GM13977 (cell line): ENCODE measurements around the gene OGFOD1.

ENCODE experiments used
- DNase-seq: peaks from one replicate; pipeline ENCODE4 v3.0.0; 2012; ENCODE audit warnings: low spot score
- CTCF ChIP-seq: IDR thresholded peaks from 2 replicates; pipeline ENCODE4 v1.5.1; 2012; ENCODE audit warnings: mild to moderate bottlenecking, control low read depth; ENCODE audit not compliant: insufficient read depth; ENCODE audit errors: extremely low read depth, missing control alignments
- in situ Hi-C: fragments of 300-500 bp; cut with MboI; formaldehyde crosslinking; loops from one replicate; pipeline ENCODE4 v1.12.0; 2022; ENCODE audit warnings: low sequenced_read_pairs, low pct_unique_long_range_greater_than_20kb, mixed read lengths, inconsistent platforms; ENCODE audit not compliant: unreplicated experiment

The OGFOD1 gene

GRCh38 chr16:56421313-56421712, 30.0 kb upstream of the OGFOD1 start:
- no peak for DNase-seq
- in situ Hi-C loops: no loop called here
- TF ChIP-seq CTCF: no peak

- no peak for DNase-seq
These were observed 29.2 kb upstream of the OGFOD1 start for GRCh38 chr16:56421976-56422669.

GRCh38 chr16:56422896-56423441, 28.4 kb upstream of the OGFOD1 start:
- no peak for DNase-seq
- no peak for TF ChIP-seq CTCF
- in situ Hi-C loops: no loop called here

More at GRCh38 chr16:56421976-56422669, 29.2 kb upstream of the OGFOD1 start:
- in situ Hi-C loops: no loop called here
- TF ChIP-seq CTCF: no peak

- DNase-seq: peak; percentile 51
- in situ Hi-C loops: no loop called here
- no peak for TF ChIP-seq CTCF
These were observed 27.6 kb upstream of the OGFOD1 start for GRCh38 chr16:56423584-56424403.

GRCh38 chr16:56424404-56424764, 27.0 kb upstream of the OGFOD1 start:
- in situ Hi-C loops: no loop called here
- DNase-seq: no peak
- no peak for TF ChIP-seq CTCF

GRCh38 chr16:56424791-56425438, 26.4 kb upstream of the OGFOD1 start:
- TF ChIP-seq CTCF: no peak
- DNase-seq: no peak
- in situ Hi-C loops: no loop called here
